Neutrophil (primary cell): ENCODE data around the gene HOXD1.

Experiments
- H3K27ac ChIP-seq: fragments of 200-600 bp; sonication (generic); 2 replicates; pipeline ENCODE4 v1.5.1; 2016; ENCODE audit warnings: mild to moderate bottlenecking, moderate library complexity
- H3K27me3 ChIP-seq: fragments of 200-600 bp; sonication (generic); 2 replicates; pipeline ENCODE4 v1.6.0; 2016; ENCODE audit warnings: mild to moderate bottlenecking
- H3K36me3 ChIP-seq: fragments of 200-600 bp; sonication (generic); 2 replicates; pipeline ENCODE4 v1.5.1; 2017
- H3K4me1 ChIP-seq, 2 experiments: fragments of 200-600 bp in 1 of 2; sonication (generic) in 1 of 2; 1 replicate in 1 of 2; 2 replicates in 1 of 2; pipeline versions ENCODE4 v1.5.1 to v1.6.1; 2013 to 2016; ENCODE audit warnings: low read depth in 1 of 2, low read length in 1 of 2, mild to moderate bottlenecking in 1 of 2, moderate library complexity in 1 of 2; ENCODE audit not compliant: control insufficient read depth in 1 of 2, insufficient read depth in 1 of 2
- H3K4me3 ChIP-seq, 2 experiments: fragments of 200-600 bp in 1 of 2; sonication (generic) in 1 of 2; 1 replicate in 1 of 2; 2 replicates in 1 of 2; pipeline ENCODE4 v1.5.1; 2013 to 2016; ENCODE audit warnings: low read depth in 1 of 2, low read length in 1 of 2, mild to moderate bottlenecking in 1 of 2, moderate library complexity in 1 of 2
- H3K9me3 ChIP-seq: fragments of 200-600 bp; sonication (generic); 2 replicates; pipeline ENCODE4 v1.5.1; 2016
- TF ChIP-seq, protein P1 (sequence below): fragments of 200-600 bp; sonication (generic); IDR thresholded peaks from 2 replicates; pipeline ENCODE4 v1.5.1; 2016; ENCODE audit warnings: antibody characterized with exemption

The HOXD1 gene

DNA sequence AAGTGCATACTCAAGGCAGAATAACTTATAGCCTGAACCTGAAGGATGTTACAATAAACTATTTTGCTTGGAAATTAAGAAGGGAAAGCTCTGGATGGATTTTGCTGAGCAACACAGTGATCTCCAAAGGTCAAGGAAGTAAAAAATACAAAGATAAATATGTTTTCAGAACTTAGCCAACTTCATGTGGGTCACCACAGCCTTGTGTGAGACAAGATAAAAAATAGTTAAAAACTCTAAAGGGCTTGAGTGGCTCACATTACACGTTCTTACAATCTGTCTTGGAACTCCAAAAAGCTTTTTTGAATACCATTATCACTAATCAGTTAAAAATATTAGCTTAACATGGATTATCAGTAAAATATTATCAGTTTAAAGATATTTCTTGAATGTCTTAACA, 51.8 kb downstream of the HOXD1 start:
- Histone ChIP-seq H3K36me3 (no peaks in the 10 kb centered on the region), H3K27ac (no peak overlapping the region), H3K9me3 (no peaks in the 10 kb centered on the region), H3K4me1 (no peaks in the 10 kb centered on the region), H3K27me3 (peaks cover 77% of the 10 kb centered on the region), H3K4me3 (no peak overlapping the region)
- TF ChIP-seq, protein P1, sequence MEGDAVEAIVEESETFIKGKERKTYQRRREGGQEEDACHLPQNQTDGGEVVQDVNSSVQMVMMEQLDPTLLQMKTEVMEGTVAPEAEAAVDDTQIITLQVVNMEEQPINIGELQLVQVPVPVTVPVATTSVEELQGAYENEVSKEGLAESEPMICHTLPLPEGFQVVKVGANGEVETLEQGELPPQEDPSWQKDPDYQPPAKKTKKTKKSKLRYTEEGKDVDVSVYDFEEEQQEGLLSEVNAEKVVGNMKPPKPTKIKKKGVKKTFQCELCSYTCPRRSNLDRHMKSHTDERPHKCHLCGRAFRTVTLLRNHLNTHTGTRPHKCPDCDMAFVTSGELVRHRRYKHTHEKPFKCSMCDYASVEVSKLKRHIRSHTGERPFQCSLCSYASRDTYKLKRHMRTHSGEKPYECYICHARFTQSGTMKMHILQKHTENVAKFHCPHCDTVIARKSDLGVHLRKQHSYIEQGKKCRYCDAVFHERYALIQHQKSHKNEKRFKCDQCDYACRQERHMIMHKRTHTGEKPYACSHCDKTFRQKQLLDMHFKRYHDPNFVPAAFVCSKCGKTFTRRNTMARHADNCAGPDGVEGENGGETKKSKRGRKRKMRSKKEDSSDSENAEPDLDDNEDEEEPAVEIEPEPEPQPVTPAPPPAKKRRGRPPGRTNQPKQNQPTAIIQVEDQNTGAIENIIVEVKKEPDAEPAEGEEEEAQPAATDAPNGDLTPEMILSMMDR = no peak
